Right lobe of liver (tissue), 6 donors: ENCODE results near the gene UBN2. TPM values are rescaled to one million over a fixed set of nuclear protein-coding genes. Genes with fewer than 3 reads are reported as not detected.
A peak's percentile ranks its signal among the peaks of the same experiment; 100 is the strongest.
"Not testable (repeated sequence)": the region's sequence is repeated elsewhere in the genome, so short reads cannot be mapped to it uniquely, and the experiment has no call there.

Source experiments
- ATAC-seq, 4 donors: fragments of 200-7000 bp; cut with Tn5 transposase; one replicate each; pipeline ENCODE4 v1.9.1; 2020; ENCODE audit warnings: mild to moderate bottlenecking in 4 of 4, moderate library complexity in 4 of 4
- DNase-seq, 3 donors: peaks; one replicate each; pipeline ENCODE4 v3.0.0-alpha.2; 2020
- H3K27ac ChIP-seq, 3 donors: fragments of 200-600 bp; one replicate each; pipeline ENCODE4 v1.8.0; 2022
- H3K27me3 ChIP-seq, 2 donors: fragments of 200-600 bp; one replicate each; pipeline ENCODE4 v1.8.0; 2022
- H3K36me3 ChIP-seq, 4 donors: fragments of 200-600 bp; sonication (generic) in 1 of 4; one replicate each; pipeline versions ENCODE4 v1.5.1 to v1.8.0; 2017 to 2022; ENCODE audit warnings: control low read depth in 1 of 4
- H3K4me1 ChIP-seq, 4 donors: fragments of 200-600 bp; sonication (generic) in 1 of 4; one replicate each; pipeline versions ENCODE4 v1.5.1 to v1.8.0; 2017 to 2022; ENCODE audit warnings: control low read depth in 1 of 4
- H3K4me3 ChIP-seq, 3 donors: fragments of 200-600 bp; one replicate each; pipeline ENCODE4 v1.8.0; 2022
- H3K9me3 ChIP-seq, 4 donors: fragments of 200-600 bp; sonication (generic) in 1 of 4; one replicate each; pipeline versions ENCODE4 v1.5.1 to v1.8.0; 2017 to 2022; ENCODE audit warnings: control low read depth in 1 of 4
- POLR2A ChIP-seq: fragments of 450-650 bp; IDR thresholded peaks from one replicate; pipeline ENCODE4 v1.6.1; 2017; ENCODE audit warnings: antibody characterized with exemption, mild to moderate bottlenecking
- WGBS: methylation state at CpG from one replicate; pipeline ENCODE4 v1.1.6; 2018; ENCODE audit warnings: low coverage, low lambda C conversion rate; ENCODE audit not compliant: insufficient coverage; ENCODE audit errors: missing lambda C conversion rate; 5-methylcytosine and 5-hydroxymethylcytosine counted together
- intact Hi-C, 2 donors: fragments of 100-400 bp; cut with DNase I; formaldehyde crosslinking; loops; one replicate each; pipeline versions ENCODE4 v1.11.2 to v1.14.1; 2022
- total RNA-seq, 6 experiments: library from RNA; depleted of rRNA in 2 of 6; stranded (reverse); fragments of >200 nt in 2 of 6; fragmentation: NEBNext Ultra II Directional in 3 of 6; extraction: Animal tissue kit (Norgen Biotek cat#: 25700) in 3 of 6; gene quantifications; one replicate each; pipeline versions ENCODE4 v1.1.0 to v1.2.4, GENCODE V29; 2016 to 2023
- TF ChIP-seq, protein P1 (sequence below), 4 donors: fragments of 200-600 bp in 3 of 4; fragments of 450-650 bp in 1 of 4; IDR thresholded peaks; one replicate each; pipeline versions ENCODE4 v1.5.1 to v1.8.0; 2016 to 2022; ENCODE audit warnings: antibody characterized with exemption in 4 of 4, mild to moderate bottlenecking in 2 of 4
- donor health status: DM: no; HTN: yes; CAD: no.
- donor health status: DM: no; HTN: no; CAD: no.
- donor health status: DM: no; HTN: no; CAD: no.
- donor health status: DM: no; HTN: yes; CAD: no.
- donor health status: DM: no; HTN: yes; CAD: no.

Gene UBN2
- total RNA-seq, 6 experiments from 2014 or later, result 4.5 to 12.0 (median 8.1) TPM

DNA sequence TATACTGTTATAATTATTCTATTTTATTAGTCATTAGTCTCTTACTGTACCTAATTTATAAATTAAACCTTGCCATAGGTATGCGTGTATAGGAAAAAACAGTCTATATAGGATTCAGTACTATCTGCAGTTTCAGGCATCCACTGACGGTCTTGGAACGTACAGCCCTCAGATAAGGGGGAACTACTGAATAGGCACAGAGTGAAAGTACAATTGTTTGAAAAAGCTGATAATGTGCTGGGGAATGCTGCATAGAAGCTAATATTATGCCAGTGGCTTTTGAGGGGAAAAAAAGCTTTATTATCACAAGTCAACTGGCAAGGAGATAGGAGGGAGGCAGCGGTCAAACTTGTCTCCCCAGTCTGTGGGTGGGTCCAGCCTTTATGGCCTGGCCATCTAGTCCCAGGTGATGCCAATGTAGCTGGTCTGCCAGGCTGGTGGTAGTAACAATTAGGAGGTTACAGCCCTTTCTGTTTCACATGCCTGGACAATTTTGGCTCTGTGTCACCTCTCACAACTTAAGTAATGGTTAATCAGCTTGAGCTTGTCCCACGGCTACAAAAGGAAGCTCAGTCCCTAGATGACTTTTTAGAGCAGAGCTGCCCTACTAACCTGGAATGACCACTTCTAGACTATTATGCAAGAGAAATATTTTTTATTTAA lies 101.8 kb downstream of the UBN2 start:
- Histone ChIP-seq H3K36me3 (no peaks in the 10 kb centered on the region), H3K27me3 (no peaks in the 10 kb centered on the region), H3K4me1 (no peaks in the 10 kb centered on the region), H3K9me3 (no peaks in the 10 kb centered on the region), H3K4me3 (no peak overlapping the region), H3K27ac (no peak overlapping the region)
- DNase-seq (no peak), ATAC-seq (no peak)
- 64% methylated on average over 5 of the region's 5 CpGs for WGBS
- intact Hi-C loops, result no loop called here
- TF ChIP-seq, protein P1, sequence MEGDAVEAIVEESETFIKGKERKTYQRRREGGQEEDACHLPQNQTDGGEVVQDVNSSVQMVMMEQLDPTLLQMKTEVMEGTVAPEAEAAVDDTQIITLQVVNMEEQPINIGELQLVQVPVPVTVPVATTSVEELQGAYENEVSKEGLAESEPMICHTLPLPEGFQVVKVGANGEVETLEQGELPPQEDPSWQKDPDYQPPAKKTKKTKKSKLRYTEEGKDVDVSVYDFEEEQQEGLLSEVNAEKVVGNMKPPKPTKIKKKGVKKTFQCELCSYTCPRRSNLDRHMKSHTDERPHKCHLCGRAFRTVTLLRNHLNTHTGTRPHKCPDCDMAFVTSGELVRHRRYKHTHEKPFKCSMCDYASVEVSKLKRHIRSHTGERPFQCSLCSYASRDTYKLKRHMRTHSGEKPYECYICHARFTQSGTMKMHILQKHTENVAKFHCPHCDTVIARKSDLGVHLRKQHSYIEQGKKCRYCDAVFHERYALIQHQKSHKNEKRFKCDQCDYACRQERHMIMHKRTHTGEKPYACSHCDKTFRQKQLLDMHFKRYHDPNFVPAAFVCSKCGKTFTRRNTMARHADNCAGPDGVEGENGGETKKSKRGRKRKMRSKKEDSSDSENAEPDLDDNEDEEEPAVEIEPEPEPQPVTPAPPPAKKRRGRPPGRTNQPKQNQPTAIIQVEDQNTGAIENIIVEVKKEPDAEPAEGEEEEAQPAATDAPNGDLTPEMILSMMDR (IDR thresholded peaks at IDR 0.05), result no peak
- no peak for TF ChIP-seq POLR2A

DNA sequence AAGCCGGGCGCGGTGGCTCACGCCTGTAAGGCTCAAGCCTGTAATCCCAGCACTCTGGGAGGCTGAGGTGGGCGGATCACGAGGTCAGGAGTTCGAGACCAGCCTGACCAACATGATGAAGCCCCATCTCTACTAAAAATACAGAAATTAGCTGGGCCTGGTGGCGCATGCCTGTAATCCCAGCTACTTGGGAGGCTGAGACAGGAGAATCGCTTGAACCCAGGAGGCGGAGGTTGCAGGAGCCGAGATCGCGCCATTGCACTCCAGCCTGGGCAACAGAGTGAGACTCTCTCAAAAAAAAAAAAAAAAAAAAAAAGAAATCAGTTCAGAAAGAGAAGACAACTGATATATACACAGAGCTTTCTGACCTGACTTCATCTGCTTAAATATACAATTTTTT lies 102.4 kb downstream of the UBN2 start:
- intact Hi-C loops, H3K4me3 ChIP-seq, H3K4me1 ChIP-seq, H3K27me3 ChIP-seq, H3K36me3 ChIP-seq, H3K27ac ChIP-seq, DNase-seq, ATAC-seq, H3K9me3 ChIP-seq: not testable (repeated sequence)
- 95% methylated on average over 12 of the region's 13 CpGs for WGBS

DNA sequence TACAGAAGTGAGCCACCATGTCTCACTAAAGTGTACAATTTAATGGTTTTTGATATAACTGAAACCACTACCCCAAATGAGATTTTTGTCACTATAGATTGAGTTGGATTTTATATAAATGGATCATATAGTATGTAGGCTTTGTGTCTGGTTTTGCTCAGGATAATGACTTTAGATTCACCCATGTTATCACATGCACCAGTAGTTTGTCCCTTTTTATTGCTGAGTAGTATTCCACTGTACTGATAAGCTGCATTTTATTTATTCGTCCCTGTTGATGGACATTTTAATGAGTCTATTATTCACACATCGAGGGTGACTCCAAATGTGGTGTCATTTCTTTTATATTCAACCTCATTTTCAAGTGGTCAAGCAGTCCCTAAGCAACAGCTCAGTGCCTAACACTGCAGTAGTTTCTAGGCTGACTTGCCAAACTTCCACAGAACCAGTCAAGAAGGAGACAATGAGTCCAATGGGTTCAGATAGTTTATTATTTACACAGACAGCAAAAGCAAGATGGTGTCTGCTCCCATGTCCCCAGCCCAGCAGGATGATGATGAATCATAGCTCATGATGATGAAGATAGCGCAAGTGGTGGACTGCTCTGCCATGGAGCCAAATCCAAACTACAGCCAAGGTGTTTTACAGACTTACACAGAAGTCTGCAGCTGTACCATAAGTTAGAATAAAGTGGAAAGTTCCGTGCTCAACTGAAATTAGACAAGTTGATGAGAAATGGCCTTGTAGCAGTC lies 103.5 kb downstream of the UBN2 start:
- TF ChIP-seq, protein P1 (IDR thresholded peaks at IDR 0.05), result no peak
- no peak for TF ChIP-seq POLR2A
- no peaks in the 10 kb centered on the region for H3K9me3 ChIP-seq
- H3K27ac ChIP-seq, result no peak overlapping the region
- no peak for ATAC-seq
- no peaks in the 10 kb centered on the region for H3K27me3 ChIP-seq
- intact Hi-C loops, result no loop called here
- H3K36me3 ChIP-seq, result no peaks in the 10 kb centered on the region
- 98% methylated on average over 4 of the region's 4 CpGs for WGBS
- H3K4me3 ChIP-seq, result no peak overlapping the region
- no peaks in the 10 kb centered on the region for H3K4me1 ChIP-seq
- DNase-seq, result no peak

DNA sequence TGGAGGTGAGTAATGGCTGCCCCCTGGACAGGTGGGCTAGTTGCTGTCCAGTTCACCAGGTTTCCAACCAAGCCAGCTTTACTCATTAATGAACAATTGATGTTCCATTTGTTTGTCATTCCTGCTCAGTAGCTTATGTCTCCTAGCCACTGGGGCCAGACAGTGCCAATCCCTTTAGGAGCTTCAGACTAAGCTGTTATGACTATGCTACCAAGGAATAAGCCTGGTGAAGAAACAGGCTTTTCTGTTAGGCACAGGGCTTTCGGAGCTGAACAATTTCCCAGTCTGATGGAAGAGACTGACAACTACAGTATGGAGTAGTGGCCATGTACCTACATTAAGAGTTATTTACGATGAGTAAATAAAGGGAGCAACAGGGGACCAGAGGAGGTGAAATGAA lies 108.0 kb downstream of the UBN2 start:
- no peaks in the 10 kb centered on the region for H3K4me1 ChIP-seq
- no peak overlapping the region for H3K27ac ChIP-seq
- H3K4me3 ChIP-seq, result no peak overlapping the region
- no peaks in the 10 kb centered on the region for H3K27me3 ChIP-seq
- 100% methylated on average over 2 of the region's 2 CpGs for WGBS
- H3K36me3 ChIP-seq, result no peaks in the 10 kb centered on the region
- TF ChIP-seq, protein P1 (IDR thresholded peaks at IDR 0.05), result no peak
- TF ChIP-seq POLR2A, result no peak
- ATAC-seq, result no peak
- H3K9me3 ChIP-seq, result no peaks in the 10 kb centered on the region
- DNase-seq, result no peak
- intact Hi-C loops, result no loop called here

DNA sequence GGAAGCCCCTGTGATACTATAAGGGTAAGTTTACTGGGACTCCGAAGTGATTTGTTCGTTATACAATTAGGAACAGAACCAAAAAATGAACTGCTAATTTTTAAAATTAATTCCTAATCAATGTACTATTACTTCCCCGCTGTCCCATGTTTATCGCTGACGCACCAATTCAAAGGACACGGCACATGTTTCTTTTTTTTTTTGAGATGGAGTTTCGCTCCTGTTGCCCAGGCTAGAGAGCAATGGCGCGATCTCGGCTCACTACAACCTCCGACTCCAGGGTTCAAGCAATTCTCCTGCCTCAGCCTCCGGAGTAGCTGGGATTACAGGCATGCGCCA lies 108.6 kb downstream of the UBN2 start:
- 78% methylated on average over 12 of the region's 13 CpGs for WGBS
- Histone ChIP-seq H3K9me3 (no peaks in the 10 kb centered on the region), H3K36me3 (no peaks in the 10 kb centered on the region), H3K4me3 (peak overlapping the region; percentile 55 to 91 (median 77)), H3K4me1 (no peaks in the 10 kb centered on the region), H3K27ac (peak overlapping the region; percentile 99 to 100 (median 100)), H3K27me3 (no peaks in the 10 kb centered on the region)
- DNase-seq (no peak), ATAC-seq (no peak)
- intact Hi-C loops, result no loop called here
- TF ChIP-seq, protein P1 (IDR thresholded peaks at IDR 0.05), result no peak
- no peak for TF ChIP-seq POLR2A
